Body of pancreas (tissue), 4 donors: ENCODE results near the gene ZXDA. TPM values are rescaled to one million over a fixed set of nuclear protein-coding genes. Genes with fewer than 3 reads are reported as not detected.
A peak's percentile ranks its signal among the peaks of the same experiment; 100 is the strongest.

ENCODE experiments used
- ATAC-seq: fragments of 150-250 bp; one replicate; pipeline ENCODE4 v1.9.1; 2016
- DNase-seq, 4 donors: peaks; one replicate each; pipeline ENCODE4 v3.0.0-alpha.2; 2019
- H3K27ac ChIP-seq, 4 donors: fragments of 200-600 bp; sonication (generic); 1 replicate in 3 of 4; 2 replicates in 1 of 4; pipeline versions ENCODE4 v1.5.1 to v1.6.1; 2016 to 2019; ENCODE audit warnings: mild to moderate bottlenecking in 1 of 4, mixed read lengths in 1 of 4, moderate library complexity in 1 of 4
- H3K27me3 ChIP-seq, 2 donors: fragments of 200-600 bp; sonication (generic); one replicate each; pipeline ENCODE4 v1.6.0; 2016; ENCODE audit warnings: mild to moderate bottlenecking in 1 of 2
- H3K36me3 ChIP-seq, 2 donors: fragments of 200-600 bp; sonication (generic); replicated peaks in 1 of 2; 2 replicates each; pipeline ENCODE4 v1.5.1; 2016; ENCODE audit warnings: low read depth in 2 of 2; ENCODE audit not compliant: insufficient read depth in 1 of 2
- H3K4me1 ChIP-seq: fragments of 200-600 bp; sonication (generic); one replicate; pipeline ENCODE4 v1.6.0; 2016
- H3K4me3 ChIP-seq, 2 donors: fragments of 200-600 bp; sonication (generic); 1 replicate in 1 of 2; 2 replicates in 1 of 2; pipeline ENCODE4 v1.5.1; 2016 to 2019
- H3K9me3 ChIP-seq, 3 donors: fragments of 200-600 bp; sonication (generic); 1 replicate in 2 of 3; 2 replicates in 1 of 3; pipeline ENCODE4 v1.5.1; 2016
- POLR2A ChIP-seq, 3 donors: fragments of 450-650 bp; IDR thresholded peaks; one replicate each; pipeline ENCODE4 v1.6.1; 2016; ENCODE audit warnings: antibody characterized with exemption in 3 of 3, mild to moderate bottlenecking in 2 of 3
- WGBS, 2 donors: methylation state at CpG; one replicate each; pipeline ENCODE4 v1.1.5; 2017; 5-methylcytosine and 5-hydroxymethylcytosine counted together
- intact Hi-C: fragments of 100-400 bp; cut with DNase I; formaldehyde crosslinking; loops from one replicate; pipeline ENCODE4 v1.15.1; 2023
- total RNA-seq, 2 donors: library from RNA; depleted of rRNA; stranded (reverse); fragments of >200 nt; gene quantifications; one replicate each; pipeline ENCODE4 v1.1.0, GENCODE V29; 2016
- TF ChIP-seq, protein P1 (sequence below), 7 experiments: fragments of 450-650 bp in 4 of 7; fragments of 200-600 bp in 3 of 7; sonication (generic) in 3 of 7; IDR thresholded peaks; one replicate each; pipeline ENCODE4 v1.5.1; 2016 to 2019; ENCODE audit warnings: antibody characterized with exemption in 7 of 7

Gene ZXDA
- total RNA-seq, 2 donors from 2014 or later: 7.0 to 7.6 TPM

GRCh38 chrX:57904176-57904880, 5.9 kb downstream of the ZXDA start:
- 88 to 89% methylated on average over 6 to 7 of the region's 7 CpGs for WGBS, 2 donors
- Histone ChIP-seq H3K36me3 (no peaks in the 10 kb centered on the region), H3K27ac (no peak overlapping the region), H3K4me3 (no peak overlapping the region), H3K4me1 (peaks cover 21% of the 10 kb centered on the region), H3K27me3 (no peaks in the 10 kb centered on the region), H3K9me3 (no peaks in the 10 kb centered on the region)
- no peak for ATAC-seq
- DNase-seq: no peak
- intact Hi-C loops: no loop called here
- TF ChIP-seq, protein P1, sequence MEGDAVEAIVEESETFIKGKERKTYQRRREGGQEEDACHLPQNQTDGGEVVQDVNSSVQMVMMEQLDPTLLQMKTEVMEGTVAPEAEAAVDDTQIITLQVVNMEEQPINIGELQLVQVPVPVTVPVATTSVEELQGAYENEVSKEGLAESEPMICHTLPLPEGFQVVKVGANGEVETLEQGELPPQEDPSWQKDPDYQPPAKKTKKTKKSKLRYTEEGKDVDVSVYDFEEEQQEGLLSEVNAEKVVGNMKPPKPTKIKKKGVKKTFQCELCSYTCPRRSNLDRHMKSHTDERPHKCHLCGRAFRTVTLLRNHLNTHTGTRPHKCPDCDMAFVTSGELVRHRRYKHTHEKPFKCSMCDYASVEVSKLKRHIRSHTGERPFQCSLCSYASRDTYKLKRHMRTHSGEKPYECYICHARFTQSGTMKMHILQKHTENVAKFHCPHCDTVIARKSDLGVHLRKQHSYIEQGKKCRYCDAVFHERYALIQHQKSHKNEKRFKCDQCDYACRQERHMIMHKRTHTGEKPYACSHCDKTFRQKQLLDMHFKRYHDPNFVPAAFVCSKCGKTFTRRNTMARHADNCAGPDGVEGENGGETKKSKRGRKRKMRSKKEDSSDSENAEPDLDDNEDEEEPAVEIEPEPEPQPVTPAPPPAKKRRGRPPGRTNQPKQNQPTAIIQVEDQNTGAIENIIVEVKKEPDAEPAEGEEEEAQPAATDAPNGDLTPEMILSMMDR (IDR thresholded peaks at IDR 0.05): no peak
- no peak for TF ChIP-seq POLR2A (IDR thresholded peaks at IDR 0.05)

DNA sequence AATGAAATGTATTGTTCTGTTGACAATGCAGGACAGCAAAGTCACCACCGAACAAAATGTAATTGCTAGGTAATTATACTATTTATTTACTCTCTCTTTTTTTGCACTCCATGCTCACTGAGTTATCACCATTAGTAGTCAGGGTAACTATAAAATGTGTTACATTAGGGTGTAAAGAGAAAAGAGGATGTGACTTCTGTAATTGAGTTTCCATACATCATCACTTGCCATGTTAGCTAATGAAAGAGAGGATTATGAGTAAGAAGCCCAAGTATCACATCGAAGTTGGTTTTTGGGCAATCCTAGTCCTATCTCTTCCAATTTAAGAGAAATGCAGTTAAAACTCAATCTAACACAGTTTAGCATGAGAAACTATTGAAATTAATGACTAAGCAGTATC, 7.6 kb downstream of the ZXDA start:
- H3K27ac ChIP-seq: no peak overlapping the region
- TF ChIP-seq POLR2A (IDR thresholded peaks at IDR 0.05): no peak
- TF ChIP-seq, protein P1 (IDR thresholded peaks at IDR 0.05): no peak
- DNase-seq: no peak
- ATAC-seq: no peak
- peaks cover 15% of the 10 kb centered on the region for H3K4me1 ChIP-seq
- no peak overlapping the region for H3K4me3 ChIP-seq
- 83 to 91% methylated on average over 2 of the region's 2 CpGs for WGBS, 2 donors
- no peaks in the 10 kb centered on the region for H3K9me3 ChIP-seq
- intact Hi-C loops: no loop called here
- no peaks in the 10 kb centered on the region for H3K27me3 ChIP-seq
- no peaks in the 10 kb centered on the region for H3K36me3 ChIP-seq

DNA sequence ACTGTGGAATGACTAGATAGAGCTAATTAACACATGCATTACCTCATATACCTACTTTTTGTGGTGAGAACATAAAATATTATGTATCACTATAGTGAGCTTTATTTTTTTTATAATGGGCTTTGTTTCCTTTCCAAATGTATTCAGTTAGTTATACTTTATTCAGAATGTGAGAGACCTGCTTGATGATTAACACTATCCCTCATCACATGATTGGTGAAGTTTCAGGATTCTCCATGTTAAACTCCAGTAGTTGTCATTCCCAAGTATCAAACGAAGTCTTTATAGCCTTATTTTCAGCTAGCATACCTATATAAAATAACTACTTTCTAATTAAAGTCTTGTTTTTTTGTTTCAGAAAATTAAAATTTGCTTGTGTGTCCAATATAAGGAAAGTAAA, 8.8 kb downstream of the ZXDA start:
- Histone ChIP-seq H3K27me3 (no peaks in the 10 kb centered on the region), H3K4me3 (no peak overlapping the region), H3K9me3 (no peaks in the 10 kb centered on the region), H3K4me1 (peaks cover 8% of the 10 kb centered on the region), H3K27ac (no peak overlapping the region), H3K36me3 (no peaks in the 10 kb centered on the region)
- TF ChIP-seq POLR2A (IDR thresholded peaks at IDR 0.05): no peak
- TF ChIP-seq, protein P1 (IDR thresholded peaks at IDR 0.05): no peak
- no peak for ATAC-seq
- 77 to 87% methylated on average over 1 of the region's 1 CpG for WGBS, 2 donors
- no peak for DNase-seq
- intact Hi-C loops: no loop called here

- no peak for ATAC-seq
- intact Hi-C loops: no loop called here
- no peak for DNase-seq
- H3K36me3 ChIP-seq: no peaks in the 10 kb centered on the region
- peaks cover 8% of the 10 kb centered on the region for H3K4me1 ChIP-seq
- H3K27ac ChIP-seq: peak overlapping the region in 1 of 4 donors; percentile 14
- 31 to 36% methylated on average over 4 of the region's 4 CpGs for WGBS, 2 donors
- TF ChIP-seq, protein P1 (IDR thresholded peaks at IDR 0.05): no peak
- no peak for TF ChIP-seq POLR2A (IDR thresholded peaks at IDR 0.05)
- no peaks in the 10 kb centered on the region for H3K27me3 ChIP-seq
- no peak overlapping the region for H3K4me3 ChIP-seq
- H3K9me3 ChIP-seq: no peaks in the 10 kb centered on the region
Measured at GRCh38 chrX:57900975-57901374, 9.3 kb downstream of the ZXDA start.

GRCh38 chrX:57899906-57900305, 10.4 kb downstream of the ZXDA start:
- Histone ChIP-seq H3K9me3 (no peaks in the 10 kb centered on the region), H3K4me3 (no peak overlapping the region), H3K27me3 (no peaks in the 10 kb centered on the region), H3K4me1 (no peaks in the 10 kb centered on the region), H3K36me3 (no peaks in the 10 kb centered on the region), H3K27ac (no peak overlapping the region)
- TF ChIP-seq, protein P1 (IDR thresholded peaks at IDR 0.05): no peak
- no peak for TF ChIP-seq POLR2A (IDR thresholded peaks at IDR 0.05)
- ATAC-seq: no peak
- DNase-seq: no peak
- intact Hi-C loops: no loop called here
